Measurements from ENCODE around the gene TMEM234.

GRCh38 chr1:32194984-32195383 is 27.2 kb downstream of the TMEM234 start:
- TF ChIP-seq CTCF (IDR thresholded peaks at IDR 0.05), result no peak
- no peak for TF ChIP-seq POLR2A (IDR thresholded peaks at IDR 0.05)
- TF ChIP-seq EP300 (IDR thresholded peaks at IDR 0.05), result no peak
- no peak for TF ChIP-seq POLR2AphosphoS5 (IDR thresholded peaks at IDR 0.05)

Measured in upper lobe of left lung (tissue), 4 donors.